SIG-M5 treated with dmso at 0.1 percent for 504 hours (cell line): ENCODE data around the gene NEK10.
"Not testable (repeated sequence)": the region's sequence is repeated elsewhere in the genome, so short reads cannot be mapped to it uniquely, and the experiment has no call there.

Experiments
- DNase-seq: peaks from one replicate; lab custom pipeline; 2025; ENCODE audit not compliant: unreplicated experiment; lab: John Stamatoyannopoulos, UW

Gene NEK10, protein sequence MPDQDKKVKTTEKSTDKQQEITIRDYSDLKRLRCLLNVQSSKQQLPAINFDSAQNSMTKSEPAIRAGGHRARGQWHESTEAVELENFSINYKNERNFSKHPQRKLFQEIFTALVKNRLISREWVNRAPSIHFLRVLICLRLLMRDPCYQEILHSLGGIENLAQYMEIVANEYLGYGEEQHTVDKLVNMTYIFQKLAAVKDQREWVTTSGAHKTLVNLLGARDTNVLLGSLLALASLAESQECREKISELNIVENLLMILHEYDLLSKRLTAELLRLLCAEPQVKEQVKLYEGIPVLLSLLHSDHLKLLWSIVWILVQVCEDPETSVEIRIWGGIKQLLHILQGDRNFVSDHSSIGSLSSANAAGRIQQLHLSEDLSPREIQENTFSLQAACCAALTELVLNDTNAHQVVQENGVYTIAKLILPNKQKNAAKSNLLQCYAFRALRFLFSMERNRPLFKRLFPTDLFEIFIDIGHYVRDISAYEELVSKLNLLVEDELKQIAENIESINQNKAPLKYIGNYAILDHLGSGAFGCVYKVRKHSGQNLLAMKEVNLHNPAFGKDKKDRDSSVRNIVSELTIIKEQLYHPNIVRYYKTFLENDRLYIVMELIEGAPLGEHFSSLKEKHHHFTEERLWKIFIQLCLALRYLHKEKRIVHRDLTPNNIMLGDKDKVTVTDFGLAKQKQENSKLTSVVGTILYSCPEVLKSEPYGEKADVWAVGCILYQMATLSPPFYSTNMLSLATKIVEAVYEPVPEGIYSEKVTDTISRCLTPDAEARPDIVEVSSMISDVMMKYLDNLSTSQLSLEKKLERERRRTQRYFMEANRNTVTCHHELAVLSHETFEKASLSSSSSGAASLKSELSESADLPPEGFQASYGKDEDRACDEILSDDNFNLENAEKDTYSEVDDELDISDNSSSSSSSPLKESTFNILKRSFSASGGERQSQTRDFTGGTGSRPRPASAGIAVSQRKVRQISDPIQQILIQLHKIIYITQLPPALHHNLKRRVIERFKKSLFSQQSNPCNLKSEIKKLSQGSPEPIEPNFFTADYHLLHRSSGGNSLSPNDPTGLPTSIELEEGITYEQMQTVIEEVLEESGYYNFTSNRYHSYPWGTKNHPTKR

DNA sequence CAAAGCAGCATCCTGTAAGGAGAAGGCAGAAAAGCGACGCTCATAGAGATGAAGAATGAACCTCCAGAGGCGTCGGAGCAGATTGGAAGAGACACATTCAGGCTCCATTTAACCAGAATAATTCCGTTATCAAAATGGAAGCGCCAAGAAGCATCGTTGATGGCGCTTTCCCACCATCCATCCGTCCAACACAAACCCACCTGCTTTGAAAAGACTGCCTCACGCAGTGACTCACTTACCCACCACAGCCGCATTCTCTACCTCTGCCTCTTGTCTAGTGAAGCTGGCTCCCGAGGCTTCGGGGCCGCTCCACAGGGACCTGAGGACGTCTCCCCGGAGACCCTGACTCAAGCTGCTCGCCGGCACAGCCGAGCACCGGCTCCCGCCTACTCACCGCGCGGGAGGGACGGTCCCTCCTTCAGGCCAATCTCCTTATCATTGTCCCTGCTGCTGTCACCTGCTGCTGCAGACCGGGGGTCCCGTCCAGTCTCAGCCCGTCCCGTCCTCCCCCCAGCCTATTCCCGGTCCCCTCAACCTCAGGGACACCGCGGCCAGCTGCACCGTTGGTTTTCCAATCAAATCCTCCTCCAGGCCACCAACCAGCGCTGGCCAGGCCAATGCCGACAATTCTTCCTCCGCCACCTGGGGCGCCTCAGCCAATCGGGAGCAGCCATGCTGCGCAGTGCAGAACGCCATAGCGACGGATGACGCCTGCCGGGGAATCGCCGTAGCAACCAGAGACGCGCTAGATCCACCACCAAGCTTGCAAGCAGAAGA, at the start of gene NEK10:
NEK10 (minus strand) TSS at position 553 of the 777 bp plus-strand sequence. CDS start 16,501 bp downstream, outside the sequence.
- peak; percentile 81 for DNase-seq

DNA sequence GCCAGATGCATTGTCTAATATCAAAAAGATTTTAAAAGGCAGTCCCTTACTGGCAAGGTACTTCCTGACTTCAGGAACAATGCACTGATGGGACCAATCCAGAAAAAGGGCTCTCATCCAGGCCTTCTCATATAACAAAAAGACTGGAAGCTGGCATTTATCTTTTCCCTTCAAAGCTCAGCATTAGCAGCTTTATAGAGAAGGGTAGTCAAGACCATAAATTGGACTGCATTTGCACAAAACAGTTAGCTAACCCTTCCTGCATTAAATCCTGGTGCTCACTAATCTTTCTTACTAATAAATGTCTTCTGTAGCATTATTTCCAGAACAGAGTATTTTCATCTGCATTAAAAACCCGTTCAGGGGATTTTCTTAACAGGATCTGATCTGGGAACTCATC, 46.0 kb upstream of the NEK10 start:
- no peak for DNase-seq

DNA sequence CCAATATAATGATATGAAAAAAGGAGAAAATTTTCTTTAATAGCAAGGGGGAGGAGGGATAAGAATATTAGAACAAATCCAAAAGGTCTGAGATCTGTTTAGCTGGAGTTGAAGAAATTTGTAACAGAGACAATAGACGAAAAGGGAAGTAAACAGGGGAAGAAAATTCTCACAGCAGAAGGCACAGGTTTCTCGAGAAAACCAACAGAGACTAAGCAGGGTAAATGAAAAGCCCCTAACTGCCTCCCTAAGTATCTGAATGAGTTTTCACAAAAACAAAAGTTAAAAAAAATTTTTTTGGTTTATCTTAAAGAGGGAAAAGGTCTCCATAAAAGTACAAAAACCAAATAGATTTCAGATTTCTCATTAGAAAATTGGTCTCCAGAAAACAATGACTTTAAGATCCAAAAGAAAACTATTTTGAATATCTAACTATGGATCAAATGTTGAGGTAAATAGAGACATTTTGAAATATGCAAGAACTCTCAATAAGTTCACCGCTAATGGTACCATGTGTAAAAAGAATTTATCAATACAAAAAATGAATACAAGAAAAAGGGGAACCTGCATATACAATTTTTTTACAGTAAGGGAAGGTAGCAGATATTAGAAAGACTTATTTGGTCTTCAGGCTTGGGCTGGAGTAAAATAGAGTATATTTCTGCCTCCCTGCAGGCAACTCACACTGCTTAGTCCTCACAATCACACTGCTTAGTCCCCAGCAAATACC, 23.9 kb upstream of the NEK10 start:
- DNase-seq: no peak

GRCh38 chr3:27392414-27392813, 23.2 kb upstream of the NEK10 start:
- not testable (repeated sequence) for DNase-seq

GRCh38 chr3:27391796-27392195, 22.6 kb upstream of the NEK10 start:
- no peak for DNase-seq

- no peak for DNase-seq
These were observed 18.4 kb upstream of the NEK10 start for GRCh38 chr3:27387625-27388024.

DNA sequence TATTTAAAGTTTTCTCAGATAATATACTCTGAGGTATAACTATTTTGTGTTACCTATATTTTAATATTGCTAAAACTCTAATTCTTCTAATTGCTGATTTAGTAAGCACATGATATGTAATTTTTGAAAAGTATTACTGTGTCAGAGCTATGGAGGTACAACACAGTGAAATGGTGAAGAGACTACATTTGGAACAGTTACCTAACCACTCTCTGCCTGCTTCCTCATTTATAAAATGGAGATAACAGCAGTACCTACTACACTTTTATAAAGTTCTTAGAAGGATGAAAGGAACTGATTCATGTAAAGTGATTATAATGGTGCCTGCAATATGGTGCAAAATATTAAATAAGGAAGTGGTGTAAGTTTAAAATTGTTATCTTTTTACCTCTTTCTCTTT, 16.3 kb upstream of the NEK10 start:
- peak; percentile 23 for DNase-seq

- no peak for DNase-seq
These were observed 15.0 kb upstream of the NEK10 start for GRCh38 chr3:27384191-27384590.

DNA sequence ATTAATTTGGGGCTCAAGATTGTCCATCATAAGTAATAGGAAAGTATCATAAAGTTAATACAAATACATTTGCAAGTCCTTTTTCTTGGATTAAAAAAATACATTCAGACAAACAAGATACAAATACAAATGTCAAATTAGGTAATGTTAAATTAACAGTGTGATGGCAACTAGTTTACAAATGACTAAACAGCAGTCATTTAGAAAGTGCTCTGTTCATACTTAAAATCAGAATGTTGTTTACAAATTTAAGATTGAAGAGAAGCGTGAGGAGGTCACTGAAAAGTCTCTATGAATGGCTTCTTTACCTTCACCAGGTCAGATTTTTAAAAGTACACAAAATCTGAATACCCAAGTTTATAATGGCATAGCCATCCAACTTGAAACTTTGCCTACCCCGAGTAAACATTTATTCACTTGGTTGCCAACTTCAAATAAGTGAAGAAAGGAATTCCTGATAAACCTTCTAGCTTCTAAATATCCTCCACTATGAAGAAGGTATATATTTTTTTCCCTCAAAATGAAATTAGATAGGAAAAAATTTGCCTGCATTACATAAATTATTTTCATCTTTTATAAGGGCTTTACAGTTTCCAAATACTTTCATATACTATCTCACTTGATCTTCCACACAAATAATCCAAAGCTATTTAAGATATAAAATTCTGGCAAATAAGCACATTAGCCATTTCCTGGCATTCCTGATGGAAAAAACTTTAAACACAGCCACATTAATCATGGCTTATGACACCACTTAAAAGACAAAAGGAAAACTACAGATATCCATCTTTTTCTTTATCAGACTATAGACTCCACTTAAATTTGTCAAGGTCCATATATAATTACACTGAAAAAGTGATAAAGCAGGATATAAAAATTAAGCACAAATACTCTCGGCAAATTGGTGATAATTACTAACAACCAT, 11.5 kb upstream of the NEK10 start:
- no peak for DNase-seq

DNA sequence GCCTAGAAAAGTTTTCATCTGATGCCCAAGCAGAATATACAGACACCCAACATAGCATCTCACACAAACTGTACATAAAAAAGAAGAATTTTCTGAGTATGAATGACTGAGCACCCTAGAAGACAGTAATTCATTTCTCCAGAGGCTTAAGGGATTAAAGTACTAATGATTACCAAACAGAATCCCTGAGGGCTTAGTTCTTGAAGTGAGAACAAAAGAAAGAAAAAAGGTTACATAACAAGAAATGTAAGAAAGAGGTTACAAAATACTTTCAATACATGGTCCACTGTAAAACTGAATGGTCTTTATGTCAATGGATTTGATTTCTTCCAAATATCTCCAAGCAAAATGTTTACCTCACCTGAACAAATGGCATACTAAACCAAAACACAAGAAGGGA, 9.1 kb upstream of the NEK10 start:
- DNase-seq: no peak

- DNase-seq: no peak
These were observed 7.1 kb upstream of the NEK10 start for GRCh38 chr3:27376109-27376772.

GRCh38 chr3:27366062-27366591, 3.1 kb downstream of the NEK10 start:
- DNase-seq: no peak

GRCh38 chr3:27360113-27361078, 8.8 kb downstream of the NEK10 start:
- DNase-seq: peak; percentile 13

GRCh38 chr3:27358372-27358771, 10.8 kb downstream of the NEK10 start:
- DNase-seq: no peak

GRCh38 chr3:27357665-27358258, 11.4 kb downstream of the NEK10 start:
- peak; percentile 64 for DNase-seq

DNA sequence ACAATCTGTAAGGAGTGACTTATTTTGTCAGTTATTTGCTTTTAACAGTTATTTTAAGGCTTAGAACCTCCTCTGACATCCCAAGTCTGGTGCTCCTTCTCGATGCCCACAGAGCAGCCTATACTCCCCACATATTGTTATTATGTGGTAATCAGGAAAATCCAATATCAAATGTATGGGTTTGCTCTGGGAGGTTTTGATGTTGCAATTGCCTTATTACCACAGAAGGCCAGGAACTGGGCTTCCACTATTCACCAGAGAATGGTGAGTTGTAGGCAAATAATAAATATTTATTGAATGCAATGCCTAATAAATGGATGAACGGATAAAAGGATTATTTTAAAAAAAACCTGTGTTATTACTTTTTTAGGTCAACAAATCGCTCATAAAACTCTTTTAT, 12.2 kb downstream of the NEK10 start:
- DNase-seq: no peak
